ENCODE results near the gene DTX3.
"Not testable (repeated sequence)": the region's sequence is repeated elsewhere in the genome, so short reads cannot be mapped to it uniquely, and the experiment has no call there.

The DTX3 gene, protein sequence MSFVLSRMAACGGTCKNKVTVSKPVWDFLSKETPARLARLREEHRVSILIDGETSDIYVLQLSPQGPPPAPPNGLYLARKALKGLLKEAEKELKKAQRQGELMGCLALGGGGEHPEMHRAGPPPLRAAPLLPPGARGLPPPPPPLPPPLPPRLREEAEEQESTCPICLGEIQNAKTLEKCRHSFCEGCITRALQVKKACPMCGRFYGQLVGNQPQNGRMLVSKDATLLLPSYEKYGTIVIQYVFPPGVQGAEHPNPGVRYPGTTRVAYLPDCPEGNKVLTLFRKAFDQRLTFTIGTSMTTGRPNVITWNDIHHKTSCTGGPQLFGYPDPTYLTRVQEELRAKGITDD

DNA sequence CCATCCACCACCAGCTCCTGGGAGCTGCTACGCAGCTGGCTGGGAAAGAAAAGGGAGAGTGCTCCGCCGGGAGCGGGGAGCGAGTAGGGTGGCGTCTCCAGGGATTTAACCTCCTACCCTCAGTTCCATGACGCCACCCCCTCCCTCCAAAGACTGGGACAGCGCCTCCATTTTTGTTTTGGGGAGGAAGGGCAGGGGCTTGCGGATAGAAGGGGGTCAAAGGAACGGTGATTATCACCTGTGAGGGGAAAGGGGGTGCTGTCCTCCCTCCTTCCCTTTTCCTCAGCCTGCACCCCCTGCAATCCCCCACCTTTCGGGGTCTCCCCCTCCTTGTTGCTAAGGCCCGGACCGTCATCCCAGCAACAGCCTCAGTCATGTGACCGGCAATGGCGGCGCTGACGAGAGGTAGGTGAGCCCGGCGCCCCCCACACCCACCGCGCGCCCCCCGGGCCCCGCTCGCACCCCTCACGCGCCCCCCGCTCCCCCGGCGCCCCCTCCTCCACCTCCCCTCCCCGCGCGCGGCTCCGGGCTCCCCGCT lies at the start of gene DTX3:
TSS of gene DTX3 (plus strand) at position 371 of the 538 bp plus-strand sequence. CDS start 1,694 bp downstream, outside the sequence.
- DNase-seq (ENCODE audit: low spot score), result no peak

DNA sequence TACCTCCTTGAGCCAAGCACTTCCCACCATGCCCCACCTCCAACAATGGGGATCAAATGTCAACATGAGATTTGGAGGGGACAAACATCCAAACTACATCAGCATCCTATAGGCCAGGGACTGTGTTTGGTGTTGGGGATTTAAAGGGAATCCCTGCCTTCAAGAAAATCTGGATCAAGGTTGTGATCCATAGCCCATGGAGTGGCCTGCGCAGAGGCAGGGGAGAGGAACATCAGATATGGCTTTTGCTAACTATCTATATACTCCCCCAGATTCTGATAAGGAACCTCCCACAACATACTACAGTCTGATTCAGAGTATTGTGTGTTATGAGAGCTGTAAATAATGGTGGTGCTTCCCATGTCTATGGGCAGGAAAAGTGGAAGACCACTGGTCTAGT lies 49.7 kb upstream of the DTX3 start:
- DNase-seq (ENCODE audit: low spot score), result no peak

DNA sequence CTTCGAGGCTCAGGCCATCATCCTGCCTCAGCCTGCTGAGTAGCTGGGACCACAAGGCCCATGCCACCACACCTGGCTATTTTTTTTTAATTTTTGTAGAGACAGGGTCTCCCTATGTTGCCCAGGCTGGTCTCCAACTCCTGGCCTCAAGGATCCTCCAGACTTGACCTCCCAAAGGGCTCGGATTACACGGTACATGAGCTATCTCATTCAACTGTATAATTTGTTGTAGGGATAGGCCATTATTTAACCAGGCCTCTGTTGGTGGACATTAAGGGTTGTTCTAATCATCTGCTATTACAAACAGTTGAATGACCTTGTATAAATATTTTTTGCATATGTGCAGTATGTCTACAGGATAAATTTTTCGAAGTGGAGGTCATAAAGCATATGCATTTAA lies 45.8 kb upstream of the DTX3 start:
- no peak for DNase-seq (ENCODE audit: low spot score)

DNA sequence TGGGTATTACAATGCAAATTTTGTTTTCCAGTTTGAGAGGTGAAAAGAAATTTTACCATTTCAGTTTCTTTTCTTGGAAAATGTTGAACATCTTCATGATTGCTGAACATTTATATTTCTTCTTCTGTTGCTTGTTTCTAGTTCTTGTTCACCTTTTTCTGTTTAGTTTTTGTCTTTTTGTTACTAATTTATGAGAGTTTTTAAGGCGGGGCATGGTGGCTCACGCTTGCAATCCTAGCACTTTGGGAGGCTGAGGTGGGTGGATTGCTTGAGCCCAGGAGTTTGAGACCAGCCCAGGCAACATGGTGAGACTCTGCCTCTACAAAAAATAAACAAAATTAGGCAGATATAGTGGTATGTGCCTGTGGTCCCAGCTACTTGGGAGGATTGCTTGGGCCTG lies 44.1 kb upstream of the DTX3 start:
- no peak for DNase-seq (ENCODE audit: low spot score)

DNA sequence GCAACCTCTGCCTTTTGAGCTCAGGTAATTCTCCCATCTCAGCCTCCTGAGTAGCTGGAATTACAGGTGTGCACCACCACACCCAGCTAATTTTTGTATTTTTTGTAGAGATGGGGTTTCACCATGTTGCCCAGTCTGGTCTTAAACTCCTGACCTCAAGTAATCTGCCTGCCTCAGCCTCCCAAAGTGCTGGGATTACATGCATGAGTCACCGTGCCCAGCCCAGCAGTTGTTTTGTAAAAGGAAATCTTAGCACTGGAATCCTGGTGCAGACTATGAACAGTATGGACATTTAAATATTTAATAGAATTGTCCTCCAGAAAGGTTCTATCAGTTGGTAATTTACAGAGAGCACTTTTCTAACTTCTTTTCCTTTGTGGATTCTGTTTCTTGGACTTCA lies 43.5 kb upstream of the DTX3 start:
- DNase-seq (ENCODE audit: low spot score), result not testable (repeated sequence)

DNA sequence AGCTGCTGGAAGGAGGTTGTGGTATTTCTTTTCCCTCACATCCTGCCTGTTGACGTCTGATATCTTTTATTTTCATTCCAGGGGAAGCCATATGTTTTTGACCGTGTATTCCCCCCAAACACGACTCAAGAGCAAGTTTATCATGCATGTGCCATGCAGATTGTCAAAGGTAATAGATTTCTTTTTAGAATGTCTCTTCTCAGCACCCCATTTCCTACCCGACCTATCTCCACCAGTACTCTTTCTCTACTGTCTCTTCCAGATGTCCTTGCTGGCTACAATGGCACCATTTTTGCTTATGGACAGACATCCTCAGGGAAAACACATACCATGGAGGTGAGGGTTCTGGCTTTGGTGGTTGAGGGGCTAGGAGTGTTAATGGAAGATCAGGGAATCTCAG lies 41.3 kb upstream of the DTX3 start:
- no peak for DNase-seq (ENCODE audit: low spot score)

DNA sequence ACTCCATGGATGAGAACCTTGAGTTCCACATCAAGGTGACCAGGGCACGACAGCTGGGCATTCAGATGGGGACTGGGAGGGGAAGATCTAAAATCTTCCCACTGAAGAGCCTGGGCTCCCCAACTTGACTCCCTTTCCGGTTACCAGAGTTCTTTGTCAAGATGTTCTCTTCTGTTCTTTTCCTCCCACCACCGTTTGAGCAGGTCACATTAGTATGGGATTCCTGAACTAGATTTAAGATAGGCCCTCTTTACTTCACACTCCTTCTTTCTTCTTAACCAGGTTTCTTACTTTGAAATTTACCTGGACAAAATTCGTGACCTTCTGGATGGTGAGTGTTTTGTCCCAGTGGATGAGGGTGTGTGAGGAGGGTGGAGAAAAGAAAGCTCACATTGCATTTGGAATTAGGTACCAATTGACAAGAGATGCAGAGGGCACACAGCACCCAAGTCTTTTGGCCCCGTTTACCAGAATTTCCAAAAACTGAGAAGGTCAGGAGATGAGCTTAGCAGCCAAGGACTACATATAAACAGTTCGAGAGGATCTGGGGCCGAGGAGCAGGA lies 40.4 kb upstream of the DTX3 start:
- no peak for DNase-seq (ENCODE audit: low spot score)

DNA sequence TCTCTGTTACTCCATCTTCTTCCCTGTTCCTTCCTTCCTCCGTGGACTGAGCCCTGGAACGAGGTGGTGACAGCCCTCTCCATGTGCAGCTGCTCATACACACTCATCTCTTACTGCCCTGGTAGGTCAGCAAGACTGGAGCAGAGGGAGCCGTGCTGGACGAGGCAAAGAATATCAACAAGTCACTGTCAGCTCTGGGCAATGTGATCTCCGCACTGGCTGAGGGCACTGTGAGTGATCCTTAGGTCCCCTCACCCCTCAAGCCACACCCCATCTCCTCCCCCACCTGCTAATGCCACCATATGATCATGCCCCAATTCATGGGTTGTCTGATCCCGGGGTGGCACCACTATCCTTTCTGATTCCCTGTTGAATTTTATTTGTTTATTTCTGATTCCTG lies 35.8 kb upstream of the DTX3 start:
- DNase-seq (ENCODE audit: low spot score), result no peak

DNA sequence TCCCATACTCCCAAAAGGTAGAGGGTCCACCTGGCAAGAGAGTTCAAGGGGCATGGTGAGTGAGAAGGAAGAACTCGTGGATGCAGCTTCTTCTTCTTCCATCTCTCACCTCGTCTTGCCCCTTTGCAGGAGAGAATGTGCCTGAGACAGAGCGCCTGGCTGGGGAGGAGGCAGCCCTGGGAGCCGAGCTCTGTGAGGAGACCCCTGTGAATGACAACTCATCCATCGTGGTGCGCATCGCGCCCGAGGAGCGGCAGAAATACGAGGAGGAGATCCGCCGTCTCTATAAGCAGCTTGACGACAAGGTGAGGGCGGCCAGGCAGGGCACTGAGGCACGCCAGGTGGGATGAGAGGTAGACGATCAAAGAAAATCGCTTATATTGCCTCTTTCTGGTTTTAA lies 34.8 kb upstream of the DTX3 start:
- DNase-seq (ENCODE audit: low spot score), result no peak

DNA sequence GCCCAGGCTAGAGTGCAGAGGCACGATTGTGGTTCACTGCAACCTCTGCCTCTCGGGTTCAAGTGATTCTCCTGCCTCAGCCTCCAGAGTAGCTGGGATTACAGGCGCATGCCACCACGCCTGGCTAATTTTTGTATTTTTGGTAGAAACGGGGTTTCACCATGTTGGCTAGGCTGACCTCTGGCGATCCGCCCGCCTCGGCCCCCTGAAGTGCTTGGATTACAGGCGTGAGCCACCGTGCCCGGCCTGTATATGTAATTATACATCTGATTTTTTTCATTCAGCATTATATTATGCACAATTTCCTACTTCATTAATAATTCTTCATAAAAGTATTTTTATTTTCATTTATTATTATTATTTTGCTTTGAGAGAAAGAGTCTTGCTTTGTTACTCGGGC lies 34.2 kb upstream of the DTX3 start:
- DNase-seq (ENCODE audit: low spot score), result not testable (repeated sequence)

DNA sequence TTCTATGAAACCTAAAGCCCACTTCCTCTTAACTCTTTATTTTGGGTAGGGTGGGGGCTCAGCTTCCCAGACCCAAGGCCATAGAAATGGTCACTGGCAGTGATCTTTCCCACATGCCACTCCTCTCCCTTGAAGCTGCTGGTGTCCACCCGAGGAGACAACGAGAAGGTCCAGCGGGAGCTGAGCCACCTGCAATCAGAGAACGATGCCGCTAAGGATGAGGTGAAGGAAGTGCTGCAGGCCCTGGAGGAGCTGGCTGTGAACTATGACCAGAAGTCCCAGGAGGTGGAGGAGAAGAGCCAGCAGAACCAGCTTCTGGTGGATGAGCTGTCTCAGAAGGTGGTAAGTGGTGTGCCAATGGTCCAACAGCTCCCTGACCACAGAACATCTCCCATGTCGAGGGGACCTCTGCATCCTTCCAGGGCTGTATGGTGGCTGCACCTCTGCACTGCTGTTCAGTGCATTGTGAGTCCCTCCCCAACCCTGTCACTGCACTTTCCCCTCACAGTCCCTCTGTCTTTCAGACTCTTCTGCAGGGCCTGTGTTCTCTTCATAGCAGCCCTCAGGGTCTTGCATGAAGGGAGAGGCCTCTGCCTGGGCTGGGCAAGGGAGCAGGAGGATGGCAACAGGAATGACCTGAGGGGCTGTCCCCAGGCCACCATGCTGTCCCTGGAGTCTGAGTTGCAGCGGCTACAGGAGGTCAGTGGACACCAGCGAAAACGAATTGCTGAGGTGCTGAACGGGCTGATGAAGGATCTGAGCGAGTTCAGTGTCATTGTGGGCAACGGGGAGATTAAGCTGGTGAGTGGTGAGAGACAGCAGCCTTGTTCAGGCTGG lies 32.5 kb upstream of the DTX3 start:
- DNase-seq (ENCODE audit: low spot score), result no peak

DNA sequence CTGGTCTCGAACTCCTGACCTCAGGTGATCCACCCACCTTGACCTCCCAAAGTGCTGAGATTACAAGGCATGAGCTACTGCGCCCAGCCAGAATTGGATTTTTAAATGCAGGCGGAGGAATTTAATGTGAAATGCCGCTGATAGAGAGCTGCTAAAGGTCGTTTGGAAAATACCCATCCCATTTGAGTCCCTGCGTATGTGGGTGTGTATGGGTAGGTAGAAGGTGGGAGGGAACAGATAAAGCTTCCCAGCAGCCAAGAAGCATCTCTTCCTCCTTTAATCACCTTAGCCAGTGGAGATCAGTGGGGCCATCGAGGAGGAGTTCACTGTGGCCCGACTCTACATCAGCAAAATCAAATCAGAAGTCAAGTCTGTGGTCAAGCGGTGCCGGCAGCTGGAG lies 29.8 kb upstream of the DTX3 start:
- DNase-seq (ENCODE audit: low spot score), result no peak

DNA sequence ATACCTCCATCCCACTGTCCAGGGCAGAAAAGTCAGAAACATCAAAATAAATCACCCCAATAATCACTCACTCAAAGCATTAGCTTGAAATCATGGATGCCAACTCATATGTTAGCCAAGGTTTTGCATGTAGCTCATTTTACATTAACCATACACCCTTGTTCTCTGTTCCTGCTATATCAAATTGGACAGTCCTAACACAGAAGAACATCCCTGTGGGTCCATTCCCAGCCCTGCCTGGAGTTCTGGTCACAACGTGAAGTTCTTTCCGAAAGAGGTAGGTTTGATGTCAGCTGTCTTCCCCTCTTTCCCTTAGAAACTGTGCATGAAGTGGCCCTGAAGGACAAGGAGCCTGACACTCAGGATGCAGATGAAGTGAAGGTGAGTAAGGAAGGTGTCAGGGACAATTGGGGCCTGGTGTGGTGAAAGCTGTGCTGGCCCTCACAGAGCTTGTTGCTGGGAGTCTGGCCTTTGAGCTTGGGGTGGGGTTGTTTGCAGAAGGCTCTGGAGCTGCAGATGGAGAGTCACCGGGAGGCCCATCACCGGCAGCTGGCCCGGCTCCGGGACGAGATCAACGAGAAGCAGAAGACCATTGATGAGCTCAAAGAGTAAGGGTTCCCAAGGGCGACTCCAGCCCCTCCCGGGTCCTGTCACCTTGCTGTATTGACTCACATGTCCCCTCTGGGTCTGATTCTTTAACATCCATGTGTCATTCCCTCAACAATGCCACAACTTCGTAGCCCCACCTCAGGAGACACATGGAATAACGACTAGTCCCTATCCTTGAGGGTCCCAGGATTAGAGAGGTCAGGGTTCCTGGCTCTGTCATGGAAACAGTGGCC lies 28.6 kb upstream of the DTX3 start:
- no peak for DNase-seq (ENCODE audit: low spot score)

DNA sequence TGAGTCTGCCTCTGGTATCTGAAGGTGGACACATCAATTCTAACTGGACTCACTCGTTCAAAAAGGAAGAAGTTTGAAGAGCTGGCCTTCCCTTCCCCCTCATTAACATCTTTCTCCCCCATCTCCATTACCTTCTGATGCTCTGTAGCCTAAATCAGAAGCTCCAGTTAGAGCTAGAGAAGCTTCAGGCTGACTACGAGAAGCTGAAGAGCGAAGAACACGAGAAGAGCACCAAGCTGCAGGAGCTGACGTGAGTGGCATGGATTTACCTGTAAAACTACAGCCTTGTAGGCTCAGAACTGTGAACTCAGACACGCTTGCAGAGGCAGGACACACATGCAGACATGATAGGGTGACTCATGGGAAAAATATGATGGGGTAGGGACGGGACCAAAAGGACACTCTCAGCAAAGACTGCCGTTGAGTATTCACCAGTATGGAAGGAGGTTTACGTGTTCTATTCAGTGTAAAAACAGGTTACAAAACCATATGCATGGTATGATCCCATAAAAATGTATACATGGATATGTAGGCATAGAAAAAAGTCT lies 27.9 kb upstream of the DTX3 start:
- DNase-seq (ENCODE audit: low spot score), result no peak

DNA sequence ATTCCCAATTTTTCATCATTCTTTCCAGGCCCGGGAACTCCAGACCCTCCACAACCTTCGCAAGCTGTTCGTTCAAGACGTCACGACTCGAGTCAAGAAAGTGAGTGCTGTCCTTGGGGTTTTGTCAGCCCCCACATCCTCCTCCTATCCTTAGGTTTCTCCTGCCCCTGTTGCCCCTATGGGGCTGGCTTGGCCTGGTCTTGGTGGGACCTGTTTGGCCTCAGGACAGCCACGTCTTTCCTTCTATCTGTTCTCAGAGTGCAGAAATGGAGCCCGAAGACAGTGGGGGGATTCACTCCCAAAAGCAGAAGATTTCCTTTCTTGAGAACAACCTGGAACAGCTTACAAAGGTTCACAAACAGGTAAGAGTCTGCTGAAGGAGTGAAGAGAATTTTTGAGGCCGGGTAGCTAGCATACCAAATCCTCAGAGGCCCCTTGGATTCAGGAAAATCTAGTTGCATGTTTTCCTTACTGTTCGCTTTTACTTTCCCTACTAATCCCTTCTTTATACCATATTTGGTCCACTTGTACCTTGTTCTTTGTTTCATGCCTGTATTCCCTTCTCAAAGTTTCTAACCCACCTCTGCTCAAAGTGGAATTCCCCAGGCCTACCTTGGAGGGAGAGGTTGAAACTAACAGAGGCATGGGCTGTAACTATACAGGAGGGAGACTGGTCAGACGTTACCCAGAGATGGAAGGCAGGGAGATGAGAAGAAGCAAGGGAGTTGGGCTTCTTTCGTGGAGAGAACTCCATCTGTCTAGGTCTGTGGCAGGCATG lies 26.5 kb upstream of the DTX3 start:
- DNase-seq (ENCODE audit: low spot score), result no peak

DNA sequence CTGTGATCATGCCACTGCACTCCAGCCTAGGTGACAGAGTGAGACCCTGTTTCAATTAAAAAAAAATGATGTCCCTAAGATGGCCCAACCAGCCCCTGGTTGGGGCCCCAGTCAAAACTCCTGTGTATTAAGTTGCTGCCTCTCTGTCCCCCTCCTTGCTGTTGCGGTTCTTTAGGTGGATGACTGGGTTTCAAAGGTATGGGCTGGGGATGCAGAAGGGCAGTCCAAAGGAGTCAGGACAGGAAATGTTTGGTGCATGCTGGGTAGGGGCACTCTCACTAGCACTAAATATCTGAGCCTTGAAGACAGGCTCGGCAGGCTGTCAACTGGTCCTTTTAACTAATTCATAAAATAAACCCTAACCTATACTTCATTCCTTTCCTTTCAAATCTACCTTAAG lies 25.6 kb upstream of the DTX3 start:
- no peak for DNase-seq (ENCODE audit: low spot score)

DNA sequence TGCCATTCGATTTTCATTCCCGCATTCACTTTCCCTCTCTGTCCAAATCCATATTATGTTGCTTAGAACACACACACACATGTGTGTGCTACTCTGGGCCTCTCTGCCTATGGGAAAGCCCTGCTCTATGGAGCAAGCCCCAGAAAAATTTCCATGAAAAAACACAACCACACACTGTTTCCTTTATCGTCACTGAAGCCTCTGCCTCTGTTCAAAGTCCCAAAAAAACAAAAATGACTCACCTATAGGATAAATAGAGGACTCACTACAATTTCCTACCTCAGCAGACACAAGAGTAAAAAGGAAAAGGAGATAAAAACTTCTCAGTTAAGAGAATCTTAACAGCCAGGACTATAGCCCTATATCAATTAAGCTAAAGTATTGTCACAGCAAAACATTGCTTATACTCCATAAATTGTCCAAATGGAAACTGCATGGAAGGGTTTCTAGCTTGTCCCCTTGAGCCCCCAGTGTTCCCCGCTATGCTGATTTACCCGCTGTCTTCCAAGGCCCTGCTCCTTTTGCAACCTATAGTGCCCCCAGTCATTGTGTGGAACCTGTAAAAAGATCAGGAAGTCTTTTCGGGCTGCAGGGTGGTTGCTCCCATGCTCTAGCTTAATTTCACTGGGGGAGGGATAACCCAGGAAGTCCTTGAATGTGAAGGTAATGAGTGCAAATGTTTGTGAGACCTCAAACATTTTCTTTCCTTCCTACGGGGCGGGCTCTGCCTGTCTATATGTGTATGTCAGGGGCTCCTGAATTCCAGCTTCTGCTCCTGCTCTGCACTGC lies 24.8 kb upstream of the DTX3 start:
- DNase-seq (ENCODE audit: low spot score), result no peak

DNA sequence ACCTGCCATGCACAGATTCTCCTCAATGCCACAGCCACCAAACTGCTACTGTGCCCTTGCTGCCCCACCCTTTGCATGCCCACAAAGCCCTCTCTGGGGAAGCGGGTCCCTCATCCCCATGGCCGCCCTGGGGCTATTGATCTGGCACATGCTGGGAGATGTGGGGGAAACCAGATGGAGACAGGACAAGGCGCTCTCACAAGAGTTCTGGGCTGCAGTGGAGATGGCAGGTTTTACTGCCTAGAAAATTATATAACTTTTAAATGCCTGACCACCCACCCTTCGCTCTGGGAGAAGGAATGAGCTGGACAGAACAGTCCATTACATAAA lies 24.2 kb upstream of the DTX3 start:
- no peak for DNase-seq (ENCODE audit: low spot score)

DNA sequence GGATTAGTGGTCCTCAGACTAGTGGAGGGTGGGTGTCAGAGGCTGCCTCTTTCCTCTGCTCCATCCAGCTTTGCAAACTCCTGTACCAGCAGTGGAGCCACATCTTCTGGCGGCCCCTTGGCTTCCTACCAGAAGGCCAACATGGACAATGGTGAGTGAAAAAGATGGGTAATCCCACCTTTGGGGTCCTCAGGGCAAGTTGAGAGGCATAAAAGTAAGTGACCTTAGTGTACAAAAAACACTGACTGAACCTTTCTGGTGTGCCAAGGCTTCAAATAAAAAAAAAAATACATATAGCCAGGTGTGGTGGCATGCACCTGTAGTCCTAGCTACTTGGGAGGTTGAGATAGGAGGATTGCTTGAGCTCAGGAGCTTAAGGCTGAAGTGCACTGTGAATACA lies 22.8 kb upstream of the DTX3 start:
- DNase-seq (ENCODE audit: low spot score), result no peak

DNA sequence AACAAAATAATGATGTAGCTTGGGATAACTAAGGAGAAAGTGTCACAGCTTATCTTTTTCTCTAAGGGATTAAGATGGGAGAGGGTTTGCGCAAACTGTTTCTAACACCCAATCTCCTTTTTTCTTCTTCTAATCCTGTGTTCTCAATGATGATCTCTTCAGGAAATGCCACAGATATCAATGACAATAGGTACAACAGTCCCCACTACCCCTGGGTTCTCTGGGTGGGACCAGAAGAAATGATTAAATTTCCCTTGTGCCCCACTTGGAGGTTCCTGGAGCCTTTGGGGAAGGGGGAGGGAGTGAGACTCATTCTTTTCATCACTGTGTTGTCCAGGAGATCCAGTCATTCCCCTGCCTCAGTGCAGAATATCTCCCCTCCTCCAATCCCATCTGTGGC lies 22.2 kb upstream of the DTX3 start:
- DNase-seq (ENCODE audit: low spot score), result no peak
